Keratinocyte (primary cell): Measurements from ENCODE around the gene RFPL1.

Experiments
- EZH2 ChIP-seq: IDR thresholded peaks from one replicate; pipeline ENCODE4 v1.6.1; 2012; ENCODE audit warnings: inconsistent platforms, mild to moderate bottlenecking, low read length, moderate library complexity
- TF ChIP-seq, protein P1 (sequence below), 3 experiments: IDR thresholded peaks in 1 of 3; conservative IDR thresholded peaks in 1 of 3; optimal IDR thresholded peaks in 1 of 3; 2 replicates in 2 of 3; 3 replicates in 1 of 3; pipeline versions ENCODE3 to v1.5.1; 2011; ENCODE audit warnings: low read length in 3 of 3, mild to moderate bottlenecking in 3 of 3, moderate library complexity in 2 of 3, control low read depth in 1 of 3, inconsistent platforms in 1 of 3; ENCODE audit not compliant: insufficient read depth in 2 of 3; ENCODE audit errors: extremely low read depth in 1 of 3

DNA sequence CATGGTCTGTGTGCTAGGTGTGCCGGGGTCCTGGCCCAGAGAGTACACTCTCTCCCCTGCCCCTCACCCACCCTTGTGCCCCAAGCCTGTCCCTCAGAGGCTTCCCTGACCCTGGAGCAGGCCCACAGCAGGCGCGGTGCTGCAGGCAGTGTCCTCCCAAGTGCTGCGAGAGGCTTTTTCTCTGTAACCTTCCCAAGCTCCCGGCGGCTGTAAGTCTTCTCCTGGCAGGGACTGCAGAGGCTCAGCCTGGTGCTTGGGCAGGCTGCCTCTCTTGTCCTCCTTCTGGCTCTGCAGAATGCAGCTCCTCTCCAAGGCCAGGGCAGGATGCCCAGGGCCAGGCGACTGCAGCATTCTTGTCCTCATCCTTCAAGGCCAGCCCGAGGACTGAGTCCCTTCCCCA lies 15.9 kb downstream of the RFPL1 start:
- TF ChIP-seq, protein P1, sequence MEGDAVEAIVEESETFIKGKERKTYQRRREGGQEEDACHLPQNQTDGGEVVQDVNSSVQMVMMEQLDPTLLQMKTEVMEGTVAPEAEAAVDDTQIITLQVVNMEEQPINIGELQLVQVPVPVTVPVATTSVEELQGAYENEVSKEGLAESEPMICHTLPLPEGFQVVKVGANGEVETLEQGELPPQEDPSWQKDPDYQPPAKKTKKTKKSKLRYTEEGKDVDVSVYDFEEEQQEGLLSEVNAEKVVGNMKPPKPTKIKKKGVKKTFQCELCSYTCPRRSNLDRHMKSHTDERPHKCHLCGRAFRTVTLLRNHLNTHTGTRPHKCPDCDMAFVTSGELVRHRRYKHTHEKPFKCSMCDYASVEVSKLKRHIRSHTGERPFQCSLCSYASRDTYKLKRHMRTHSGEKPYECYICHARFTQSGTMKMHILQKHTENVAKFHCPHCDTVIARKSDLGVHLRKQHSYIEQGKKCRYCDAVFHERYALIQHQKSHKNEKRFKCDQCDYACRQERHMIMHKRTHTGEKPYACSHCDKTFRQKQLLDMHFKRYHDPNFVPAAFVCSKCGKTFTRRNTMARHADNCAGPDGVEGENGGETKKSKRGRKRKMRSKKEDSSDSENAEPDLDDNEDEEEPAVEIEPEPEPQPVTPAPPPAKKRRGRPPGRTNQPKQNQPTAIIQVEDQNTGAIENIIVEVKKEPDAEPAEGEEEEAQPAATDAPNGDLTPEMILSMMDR (optimal IDR thresholded peaks at IDR 0.05 in 1 of 3, IDR thresholded peaks at IDR 0.05 in 1 of 3, conservative IDR thresholded peaks at IDR 0.05 in 1 of 3; ENCODE audit: extremely low read depth in 1 of 3, insufficient read depth in 2 of 3, low read length in 3 of 3), result no peak
- no peak for TF ChIP-seq EZH2
